HL-60/S4 (cell line): ENCODE data around the gene C2orf15.
"Not testable (repeated sequence)": the region's sequence is repeated elsewhere in the genome, so short reads cannot be mapped to it uniquely, and the experiment has no call there.

Source experiments
- in situ Hi-C: fragments of 300-500 bp; cut with MboI; formaldehyde crosslinking; loops from 2 replicates; pipeline ENCODE4 v1.14.3; 2022; ENCODE audit warnings: low sequenced_read_pairs

C2orf15 gene, protein sequence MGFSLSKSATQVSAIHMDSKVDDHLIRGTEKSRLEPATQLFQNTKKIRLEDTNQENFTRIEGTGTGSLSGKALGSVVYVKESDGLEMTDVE

DNA sequence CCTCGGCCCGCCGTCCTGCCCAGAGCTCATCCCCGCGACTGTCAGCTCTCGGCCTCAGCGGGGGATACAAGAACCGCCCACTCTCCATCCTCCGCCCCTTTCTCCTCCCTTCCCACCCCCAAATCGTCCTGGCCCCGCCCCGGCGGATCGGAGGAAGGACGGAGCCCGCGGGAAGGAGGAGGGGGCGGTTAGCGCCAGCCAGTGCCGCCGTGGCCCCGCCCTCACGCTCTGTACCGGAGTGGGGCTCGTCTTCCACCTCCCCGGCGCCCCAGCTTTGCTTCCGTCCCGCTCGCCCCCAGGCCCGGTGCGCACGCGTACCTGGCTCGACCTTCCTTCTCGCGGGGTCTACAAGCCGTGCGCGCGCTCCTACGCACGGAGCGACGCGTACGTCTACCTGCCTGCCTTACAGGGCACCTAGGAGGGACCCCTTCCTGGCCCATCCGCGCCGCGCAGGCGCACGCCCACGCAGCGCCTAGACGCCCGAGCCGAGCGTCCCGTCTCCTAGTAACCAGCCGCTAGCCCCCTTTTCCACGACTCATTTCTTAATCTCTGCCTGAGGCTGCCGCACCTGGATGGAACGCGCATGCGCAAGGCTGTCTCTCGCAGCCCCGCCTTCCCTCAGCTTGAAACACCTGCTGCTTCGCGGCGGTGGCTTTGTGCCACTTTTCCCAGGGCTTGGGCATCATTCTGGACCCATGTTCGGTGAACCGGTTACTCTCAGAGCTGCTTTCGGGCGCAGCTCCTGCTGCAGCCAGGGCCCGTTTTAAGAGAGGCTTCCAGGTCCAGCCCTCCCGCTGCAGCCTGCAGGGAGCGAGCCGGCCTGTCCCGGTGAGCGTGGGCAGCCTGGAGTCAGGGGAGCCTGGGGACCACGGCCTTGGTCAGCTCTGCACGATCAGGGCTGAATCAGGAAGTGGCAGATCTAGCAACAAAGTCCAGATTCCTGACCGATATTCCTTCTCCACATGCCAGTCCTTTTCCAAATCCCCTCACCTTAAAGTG, at the start of gene C2orf15:
C2orf15 (plus strand) TSS at position 598 of the 999 bp plus-strand sequence. CDS start 8,852 bp downstream, outside the sequence.
- in situ Hi-C loops, result no loop called here

- in situ Hi-C loops, result no loop called here
These were observed 44.8 kb upstream of the C2orf15 start for GRCh38 chr2:99096728-99097127.

DNA sequence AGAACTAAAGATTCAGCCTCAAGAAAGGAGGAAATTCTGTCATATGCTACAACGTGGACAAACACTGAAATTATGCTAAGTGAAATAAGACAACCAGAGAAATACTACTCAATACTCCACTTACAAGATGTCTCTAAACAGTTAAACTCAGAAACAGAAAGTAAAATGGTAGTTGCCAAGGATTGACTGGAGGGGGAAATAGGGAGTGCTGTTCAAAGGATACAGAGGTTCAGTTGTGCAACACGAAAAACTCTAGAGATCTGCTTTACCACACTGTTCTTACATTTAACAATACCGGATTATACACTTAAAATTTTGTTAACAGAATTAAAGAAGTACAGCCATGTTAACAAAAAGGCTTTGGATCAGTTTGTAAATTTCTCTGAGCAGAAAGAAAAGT, 39.8 kb upstream of the C2orf15 start:
- in situ Hi-C loops, result no loop called here

GRCh38 chr2:99104006-99104405, 37.5 kb upstream of the C2orf15 start:
- in situ Hi-C loops, result no loop called here

DNA sequence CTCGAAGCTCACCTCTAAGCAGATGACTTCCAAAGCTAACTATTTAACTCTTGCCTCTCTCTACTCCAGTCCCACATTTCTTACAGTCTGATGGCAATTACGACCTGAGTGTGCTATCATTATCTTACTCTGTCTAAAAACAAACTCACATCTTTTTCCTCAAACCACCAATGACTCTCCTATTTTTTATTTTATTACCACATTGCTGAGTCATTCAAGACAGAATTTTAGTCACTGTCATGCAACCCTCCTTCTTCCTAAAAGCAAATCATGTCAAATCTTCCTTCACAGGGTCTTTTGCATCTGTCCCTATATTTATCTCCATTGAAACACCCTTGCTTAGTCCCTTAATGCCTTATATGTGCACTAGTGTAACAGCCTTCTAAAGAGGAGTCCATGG, 34.6 kb upstream of the C2orf15 start:
- in situ Hi-C loops, result no loop called here

DNA sequence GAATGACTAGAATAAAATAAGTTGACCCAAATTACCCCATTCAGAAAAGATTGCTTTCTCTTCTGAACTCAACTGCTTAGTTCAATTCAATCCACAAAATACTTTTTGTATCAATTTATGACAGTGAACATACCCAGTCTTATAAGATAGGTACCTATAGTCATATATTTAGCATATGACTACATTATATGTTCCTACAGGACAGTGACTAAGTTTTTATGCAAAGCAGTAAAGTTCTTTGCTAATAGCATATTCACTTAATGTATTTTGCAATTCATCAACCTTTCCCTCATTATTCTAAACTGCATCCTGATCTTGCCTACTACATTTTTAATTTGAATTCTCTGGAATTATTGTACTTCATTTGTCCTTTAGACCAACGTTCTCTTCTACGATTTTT, 30.3 kb upstream of the C2orf15 start:
- in situ Hi-C loops, result no loop called here

DNA sequence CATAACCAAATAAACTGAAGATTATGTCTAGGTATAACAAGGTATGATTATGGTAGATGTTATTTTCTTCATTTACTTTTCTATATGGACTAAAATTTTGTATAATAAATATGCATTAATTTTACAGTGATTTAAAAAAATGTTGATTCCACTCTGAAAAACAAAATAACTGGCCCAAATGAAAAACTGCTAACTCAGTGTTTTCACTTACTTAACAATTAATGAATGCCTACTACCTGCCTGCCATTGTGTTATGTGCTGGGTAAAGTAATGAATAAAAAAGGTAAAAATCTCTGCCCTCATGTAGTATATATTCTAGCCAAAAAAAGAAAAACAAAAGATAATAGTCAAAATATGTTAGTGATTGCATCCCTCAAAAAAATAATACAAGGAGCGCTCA, 29.6 kb upstream of the C2orf15 start:
- in situ Hi-C loops, result no loop called here

- in situ Hi-C loops, result no loop called here
These were observed 28.9 kb upstream of the C2orf15 start for GRCh38 chr2:99112617-99113016.

DNA sequence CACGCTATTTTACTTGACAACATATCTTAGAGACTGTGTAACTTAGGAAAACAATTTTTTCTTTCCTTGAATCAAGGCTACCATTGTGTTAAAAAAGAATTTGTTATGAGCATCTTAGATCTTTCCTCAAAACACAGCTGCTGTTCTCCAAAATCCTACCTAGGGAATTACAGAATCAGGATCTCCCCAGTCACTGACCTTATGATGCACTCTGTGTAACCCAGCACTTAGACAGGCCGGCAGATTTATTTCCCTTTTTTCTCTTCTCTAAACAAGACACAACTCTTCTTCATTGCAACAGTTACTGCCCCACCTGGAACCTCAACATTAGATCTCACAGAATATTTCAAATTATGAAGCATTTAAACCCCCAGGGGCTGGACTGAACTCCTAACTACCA, 13.5 kb upstream of the C2orf15 start:
- in situ Hi-C loops, result no loop called here

DNA sequence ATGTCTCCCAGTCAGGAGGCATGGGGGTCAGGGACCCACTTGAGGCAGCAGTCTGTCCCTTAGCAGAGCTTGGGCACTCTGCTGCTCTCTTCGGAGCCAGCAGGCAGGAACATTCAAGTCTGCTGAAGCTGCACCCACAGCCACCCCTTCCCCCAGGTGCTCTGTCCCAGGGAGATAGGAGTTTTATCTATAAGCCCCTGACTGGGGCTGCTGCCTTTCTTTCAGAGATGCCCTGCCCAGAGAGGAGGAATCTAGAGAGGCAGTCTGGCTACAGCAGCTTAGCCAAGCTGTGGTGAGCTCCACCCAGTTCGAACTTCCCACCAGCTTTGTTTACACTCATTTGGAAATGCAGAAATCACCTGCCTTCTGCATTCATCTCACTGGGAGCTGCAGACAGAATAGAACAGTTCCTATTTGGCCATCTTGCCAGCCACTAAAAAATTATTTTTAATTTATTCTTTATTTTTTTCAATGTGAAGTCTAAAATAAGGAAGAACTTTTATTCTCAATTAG, 6.4 kb upstream of the C2orf15 start:
- in situ Hi-C loops, result not testable (repeated sequence)

GRCh38 chr2:99139003-99139402, 2.5 kb upstream of the C2orf15 start:
- in situ Hi-C loops, result no loop called here

DNA sequence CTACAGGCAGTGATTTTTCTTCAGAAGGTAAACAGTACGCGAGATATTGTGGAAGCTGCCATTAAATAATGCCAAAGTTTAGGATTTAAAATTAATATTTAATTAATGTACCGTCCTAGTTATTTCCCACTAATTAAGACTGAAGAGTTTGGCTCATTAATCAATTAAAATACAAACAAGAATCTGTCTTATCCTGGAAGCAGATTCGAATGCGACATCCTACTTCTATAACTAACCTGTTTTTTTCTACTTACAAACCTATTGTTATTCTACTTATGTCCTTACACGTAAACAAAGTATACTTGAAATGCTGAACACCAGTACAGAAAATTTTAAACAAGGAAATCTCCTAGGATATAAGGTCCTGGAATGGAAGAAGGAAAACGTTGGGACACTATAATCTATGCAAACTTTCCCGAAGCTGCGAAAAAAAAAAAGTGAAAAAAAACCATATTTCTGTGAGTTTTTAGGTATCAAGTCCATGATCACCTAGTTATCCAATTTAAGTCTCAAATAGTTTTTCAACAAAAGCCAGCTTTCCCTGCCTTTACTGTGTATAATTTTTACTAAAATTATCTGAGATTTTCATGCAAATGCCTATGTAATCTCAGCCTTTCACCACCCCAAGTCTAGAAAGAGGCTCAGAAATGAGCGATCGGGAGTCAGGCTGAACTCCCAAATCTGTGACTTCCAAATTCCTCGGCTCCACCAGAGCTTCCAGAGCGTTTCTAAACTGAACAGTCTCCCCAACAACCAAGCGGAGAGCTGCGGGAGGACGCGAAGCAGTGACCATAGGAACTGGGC, 1.2 kb upstream of the C2orf15 start:
- in situ Hi-C loops, result no loop called here

DNA sequence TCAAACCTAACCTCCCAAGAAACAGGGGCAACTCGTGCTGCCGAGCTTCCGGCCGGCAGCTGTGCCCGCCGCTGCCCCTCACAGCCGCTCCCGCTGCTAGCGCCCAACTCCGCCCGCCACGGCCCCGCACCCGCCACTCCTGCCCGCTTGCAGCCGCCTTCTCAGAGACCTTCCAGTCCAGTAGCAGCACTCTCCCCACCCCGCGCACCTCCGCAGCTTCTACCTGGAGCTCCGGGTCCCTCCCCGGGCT, 722 bp upstream of the C2orf15 start:
- in situ Hi-C loops, result no loop called here

- in situ Hi-C loops, result no loop called here
These were observed 9.2 kb downstream of the C2orf15 start for GRCh38 chr2:99150706-99151105.

DNA sequence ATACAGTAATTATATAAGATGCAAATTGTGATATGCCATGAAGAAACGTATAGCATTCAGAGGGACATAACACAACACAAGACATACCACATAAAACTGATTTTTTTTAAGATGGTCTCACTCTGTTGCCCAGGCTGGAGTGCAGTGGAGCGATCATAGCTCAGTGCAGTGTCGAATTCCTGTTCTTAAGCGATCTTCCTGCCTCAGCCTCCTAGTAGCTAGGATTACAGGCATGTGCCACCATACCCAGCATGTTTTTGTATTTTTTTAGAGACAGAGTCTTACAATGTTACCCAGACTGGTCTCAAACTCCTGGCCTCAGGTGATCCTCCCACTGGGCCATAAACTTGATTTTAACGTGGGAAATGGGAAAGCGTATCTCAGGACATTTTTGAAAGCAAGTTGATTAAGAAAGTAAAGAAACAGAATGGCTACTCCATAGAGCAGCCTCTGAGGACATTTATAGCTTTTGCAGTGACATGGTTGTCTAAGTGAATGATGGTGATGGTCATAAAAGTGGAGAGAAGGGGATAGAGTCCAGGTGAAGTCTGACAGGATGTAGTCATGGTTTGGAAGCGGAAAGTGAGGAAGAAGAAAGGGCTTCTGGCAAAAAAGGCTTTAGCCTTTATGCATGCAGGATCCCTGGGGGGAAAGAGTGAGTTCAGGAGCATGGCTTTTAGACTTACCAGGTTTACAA, 10.8 kb downstream of the C2orf15 start:
- in situ Hi-C loops, result no loop called here

DNA sequence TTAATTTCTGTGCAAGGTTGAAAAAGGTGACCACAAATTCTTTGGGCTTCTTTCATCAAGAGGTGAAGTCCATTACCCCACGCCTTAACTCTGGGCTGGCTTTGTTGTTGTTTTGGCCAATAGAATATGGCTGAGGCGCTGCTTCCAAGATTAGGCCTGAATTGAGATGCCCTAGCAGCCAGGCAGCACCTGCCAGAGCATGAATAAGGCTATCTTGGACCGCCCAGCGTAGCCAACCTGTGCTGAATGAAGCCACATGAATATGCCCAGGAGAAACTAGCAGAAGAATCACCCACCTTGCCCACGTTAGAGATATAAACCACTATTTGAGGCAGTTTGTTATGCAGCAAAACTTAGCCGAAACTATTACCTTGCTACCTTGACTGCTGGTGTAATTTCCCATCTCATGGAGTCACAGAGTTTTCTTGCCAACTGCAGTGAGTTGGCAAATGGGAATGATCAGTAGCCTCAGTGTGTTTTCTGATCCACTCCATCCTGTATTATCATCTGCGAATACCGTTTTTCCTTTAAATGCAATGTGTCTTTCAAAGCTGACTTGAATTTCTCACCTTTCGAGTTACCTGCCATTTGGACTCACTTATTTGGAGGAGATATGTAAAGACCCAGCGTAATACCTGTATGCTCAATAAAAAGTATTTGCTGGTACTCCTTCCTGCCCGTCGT, 12.6 kb downstream of the C2orf15 start:
- in situ Hi-C loops, result no loop called here

DNA sequence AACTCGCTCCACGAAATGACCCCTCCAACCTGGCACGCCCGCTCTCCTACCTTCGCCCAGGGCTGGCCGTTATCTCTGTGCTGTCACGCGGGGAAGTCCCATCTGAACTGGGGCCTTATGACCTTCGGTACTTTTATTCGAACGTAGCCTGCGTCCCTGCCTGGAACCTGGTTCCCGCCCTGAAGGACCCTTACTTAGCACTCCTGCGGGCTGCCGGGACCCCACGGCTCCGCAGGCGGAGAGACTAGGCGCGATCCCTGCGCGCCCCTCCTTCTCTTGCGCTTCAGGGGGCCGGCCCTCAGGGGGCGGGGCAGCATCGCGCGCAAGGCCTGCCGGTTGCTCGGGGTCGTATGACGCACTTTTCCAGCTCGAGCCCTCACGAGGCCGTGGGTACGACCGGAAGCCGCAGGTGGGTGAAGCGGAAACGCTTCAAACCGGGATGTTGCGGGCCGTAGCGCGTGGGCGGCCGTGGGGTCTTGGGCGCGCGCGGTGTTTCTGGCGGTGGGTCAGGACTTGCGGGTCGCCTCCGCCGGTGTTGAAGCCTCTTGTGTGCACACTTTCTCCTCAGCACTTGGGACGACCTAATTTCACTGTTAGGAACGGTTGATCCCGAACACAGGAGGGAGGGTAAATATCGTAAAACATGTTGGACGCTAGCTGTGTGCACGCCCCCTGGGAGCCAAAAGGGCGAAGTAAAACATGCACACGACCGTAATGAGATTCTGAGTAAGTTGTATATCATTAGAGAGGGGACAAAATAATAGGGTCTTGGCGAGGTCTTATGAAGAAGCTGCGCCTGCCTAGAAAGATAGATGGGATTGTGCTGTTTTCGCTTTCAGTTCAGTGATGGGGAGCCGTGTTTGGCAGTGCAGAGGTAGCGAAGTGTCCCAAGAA, 13.4 kb downstream of the C2orf15 start, which contains the start of the genes LIPT1 and TSGA10:
LIPT1 (plus strand) TSS at position 325 of the 894 bp plus-strand sequence. CDS start 6,991 bp downstream, outside the sequence.
TSGA10 (minus strand) TSS at position 300 of the 894 bp plus-strand sequence. CDS start 45,503 bp downstream, outside the sequence.
- in situ Hi-C loops, result no loop called here

- in situ Hi-C loops, result no loop called here
These were observed 15.4 kb downstream of the C2orf15 start for GRCh38 chr2:99156891-99157290.

DNA sequence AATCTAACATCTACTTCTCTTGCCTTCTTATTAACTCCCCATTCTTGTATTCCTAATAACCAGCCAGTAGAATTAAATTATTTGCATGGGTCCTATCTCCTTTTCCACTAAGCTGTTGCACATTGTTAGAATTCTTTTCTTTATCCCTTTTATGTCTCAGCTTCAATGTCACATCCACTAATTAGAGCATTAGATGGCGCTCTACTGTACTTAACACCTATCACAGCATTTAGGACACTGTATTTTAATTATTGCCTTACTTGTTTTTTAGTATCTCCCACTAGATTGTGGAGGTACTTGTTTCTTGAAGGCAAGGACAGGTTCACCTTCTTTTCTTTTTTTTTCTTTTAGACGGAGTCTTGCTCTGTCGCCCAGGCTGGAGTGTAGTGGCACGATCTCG, 17.1 kb downstream of the C2orf15 start:
- in situ Hi-C loops, result no loop called here
